ENCODE measurements around the gene DPP10.

DPP10 gene

GRCh38 chr2:115543461-115543860, 1101.0 kb downstream of the DPP10 start:
- no peak for DNase-seq

GRCh38 chr2:115549611-115550130, 1107.2 kb downstream of the DPP10 start:
- DNase-seq, result no peak

GRCh38 chr2:115552726-115553125, 1110.3 kb downstream of the DPP10 start:
- no peak for DNase-seq

GRCh38 chr2:115554153-115554552, 1111.7 kb downstream of the DPP10 start:
- DNase-seq, result no peak

- DNase-seq, result no peak
These were observed 1116.3 kb downstream of the DPP10 start for GRCh38 chr2:115558725-115559124.

GRCh38 chr2:115560666-115561065, 1118.2 kb downstream of the DPP10 start:
- no peak for DNase-seq

- DNase-seq, result no peak
These were observed 1126.2 kb downstream of the DPP10 start for GRCh38 chr2:115568643-115569042.

GRCh38 chr2:115569547-115569946, 1127.1 kb downstream of the DPP10 start:
- DNase-seq, result no peak

GRCh38 chr2:115572746-115573145, 1130.3 kb downstream of the DPP10 start:
- no peak for DNase-seq

GRCh38 chr2:115573756-115574155, 1131.3 kb downstream of the DPP10 start:
- DNase-seq, result no peak

GRCh38 chr2:115574667-115575066, 1132.2 kb downstream of the DPP10 start:
- DNase-seq, result no peak

- no peak for DNase-seq
These were observed 1138.3 kb downstream of the DPP10 start for GRCh38 chr2:115580784-115581183.

- no peak for DNase-seq
These were observed 1142.1 kb downstream of the DPP10 start for GRCh38 chr2:115584507-115584906.

- no peak for DNase-seq
These were observed 1154.4 kb downstream of the DPP10 start for GRCh38 chr2:115596659-115597375.

GRCh38 chr2:115603285-115603684, 1160.8 kb downstream of the DPP10 start:
- DNase-seq, result no peak

- DNase-seq, result no peak
These were observed 1163.9 kb downstream of the DPP10 start for GRCh38 chr2:115606350-115606749.

- no peak for DNase-seq
These were observed 1167.5 kb downstream of the DPP10 start for GRCh38 chr2:115609978-115610377.

GRCh38 chr2:115610888-115611287, 1168.4 kb downstream of the DPP10 start:
- DNase-seq, result no peak

- DNase-seq, result no peak
These were observed 1181.9 kb downstream of the DPP10 start for GRCh38 chr2:115624332-115624731.

- no peak for DNase-seq
These were observed 1192.1 kb downstream of the DPP10 start for GRCh38 chr2:115634578-115634977.

GRCh38 chr2:115635430-115635829, 1193.0 kb downstream of the DPP10 start:
- no peak for DNase-seq

GRCh38 chr2:115649731-115650130, 1207.3 kb downstream of the DPP10 start:
- DNase-seq, result no peak

- no peak for DNase-seq
These were observed 1208.4 kb downstream of the DPP10 start for GRCh38 chr2:115650827-115651226.

GRCh38 chr2:115652652-115653051, 1210.2 kb downstream of the DPP10 start:
- DNase-seq, result no peak

Data from amygdala (tissue), 56 donors.